ENCODE data around the gene SEMA3F.
A peak's percentile ranks its signal among the peaks of the same experiment; 100 is the strongest.

SEMA3F gene

GRCh38 chr3:50132421-50133282 is 22.5 kb upstream of the SEMA3F start:
- no peak for DNase-seq (ENCODE audit: low spot score)

GRCh38 chr3:50133283-50133615 is 21.9 kb upstream of the SEMA3F start:
- no peak for DNase-seq (ENCODE audit: low spot score)

GRCh38 chr3:50134367-50134766 is 20.8 kb upstream of the SEMA3F start:
- no peak for DNase-seq (ENCODE audit: low spot score)

GRCh38 chr3:50135964-50136363 is 19.2 kb upstream of the SEMA3F start:
- no peak for DNase-seq (ENCODE audit: low spot score)

GRCh38 chr3:50136714-50137405 is 18.3 kb upstream of the SEMA3F start:
- DNase-seq (ENCODE audit: low spot score): peak; percentile 77

- no peak for DNase-seq (ENCODE audit: low spot score)
Observed at GRCh38 chr3:50137531-50137930, 17.6 kb upstream of the SEMA3F start.

- peak; percentile 53 for DNase-seq (ENCODE audit: low spot score)
Observed at GRCh38 chr3:50138266-50139200, 16.6 kb upstream of the SEMA3F start.

- DNase-seq (ENCODE audit: low spot score): no peak
Observed at GRCh38 chr3:50139308-50139707, 15.8 kb upstream of the SEMA3F start.

- no peak for DNase-seq (ENCODE audit: low spot score)
Observed at GRCh38 chr3:50139718-50140423, 15.3 kb upstream of the SEMA3F start.

GRCh38 chr3:50140990-50141389 is 14.1 kb upstream of the SEMA3F start:
- no peak for DNase-seq (ENCODE audit: low spot score)

- DNase-seq (ENCODE audit: low spot score): no peak
Observed at GRCh38 chr3:50146316-50146901, 8.7 kb upstream of the SEMA3F start.

- no peak for DNase-seq (ENCODE audit: low spot score)
Observed at GRCh38 chr3:50147016-50147415, 8.1 kb upstream of the SEMA3F start.

GRCh38 chr3:50147447-50147846 is 7.7 kb upstream of the SEMA3F start:
- DNase-seq (ENCODE audit: low spot score): no peak

- no peak for DNase-seq (ENCODE audit: low spot score)
Observed at GRCh38 chr3:50147861-50148260, 7.3 kb upstream of the SEMA3F start.

GRCh38 chr3:50150404-50150750 is 4.7 kb upstream of the SEMA3F start:
- DNase-seq (ENCODE audit: low spot score): no peak

GRCh38 chr3:50150863-50151686 is 4.0 kb upstream of the SEMA3F start:
- DNase-seq (ENCODE audit: low spot score): no peak

GRCh38 chr3:50151728-50152127 is 3.4 kb upstream of the SEMA3F start:
- no peak for DNase-seq (ENCODE audit: low spot score)

GRCh38 chr3:50153782-50154475 is 1.2 kb upstream of the SEMA3F start:
- DNase-seq (ENCODE audit: low spot score): no peak

- no peak for DNase-seq (ENCODE audit: low spot score)
Observed at GRCh38 chr3:50154476-50154839, 666 bp upstream of the SEMA3F start.

- DNase-seq (ENCODE audit: low spot score): no peak
Observed at GRCh38 chr3:50155491-50155878, 361 bp downstream of the SEMA3F start.

All from kidney tubule cell (primary cell).